ENCODE results near the gene BOD1L1.

BOD1L1 gene

GRCh38 chr4:13627606-13628311 is at the start of gene BOD1L1:
BOD1L1 (minus strand) TSS chr4:13627725; CDS start chr4:13627587, 138 bp downstream.
- peaks cover 5% of the 10 kb centered on the region for H3K36me3 Mint-ChIP-seq (ENCODE audit: low read depth)
- H3K4me1 Mint-ChIP-seq (ENCODE audit: low read depth), result peaks cover 26% of the 10 kb centered on the region
- H3K9me3 Mint-ChIP-seq, result no peaks in the 10 kb centered on the region
- peak within 1 kb of the TSS; percentile 95 for H3K4me3 Mint-ChIP-seq
- H3K27me3 Mint-ChIP-seq (ENCODE audit: low read depth), result no peaks in the 10 kb centered on the region
- peak within 1 kb of the TSS; percentile 95 for H3K27ac Mint-ChIP-seq
- peak; percentile 87 for DNase-seq (ENCODE audit: low spot score)

- H3K36me3 Mint-ChIP-seq (ENCODE audit: low read depth), result no peaks in the 10 kb centered on the region
- H3K4me1 Mint-ChIP-seq (ENCODE audit: low read depth), result no peaks in the 10 kb centered on the region
- no peak overlapping the region for H3K4me3 Mint-ChIP-seq
- no peaks in the 10 kb centered on the region for H3K27me3 Mint-ChIP-seq (ENCODE audit: low read depth)
- peaks cover 25% of the 10 kb centered on the region for H3K9me3 Mint-ChIP-seq
- no peak overlapping the region for H3K27ac Mint-ChIP-seq
- DNase-seq (ENCODE audit: low spot score), result no peak
Observed at GRCh38 chr4:13674971-13675370, 47.4 kb upstream of the BOD1L1 start.

DNA sequence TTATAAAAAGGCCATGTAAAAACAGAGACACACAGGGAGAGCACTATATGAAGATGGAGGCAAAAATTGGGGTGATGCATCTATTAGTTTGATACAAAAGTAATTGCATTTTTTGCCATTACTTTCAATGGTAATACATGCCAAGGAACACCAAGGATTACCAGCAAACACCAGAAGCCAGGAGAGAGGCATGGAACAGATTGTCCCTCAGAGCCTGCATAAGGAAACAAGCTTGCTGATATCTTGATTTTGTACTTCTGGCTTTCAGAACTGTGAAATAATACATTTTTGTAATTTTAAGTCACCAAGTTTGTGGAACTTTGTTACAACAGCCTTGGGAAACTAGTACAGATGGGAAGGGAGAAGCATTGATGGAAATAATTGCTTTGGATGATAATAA is 45.6 kb upstream of the BOD1L1 start:
- Mint-ChIP-seq H3K4me1 (ENCODE audit: low read depth) (no peaks in the 10 kb centered on the region), H3K36me3 (ENCODE audit: low read depth) (no peaks in the 10 kb centered on the region), H3K4me3 (no peak overlapping the region), H3K27me3 (ENCODE audit: low read depth) (no peaks in the 10 kb centered on the region), H3K27ac (no peak overlapping the region), H3K9me3 (peaks cover 13% of the 10 kb centered on the region)
- no peak for DNase-seq (ENCODE audit: low spot score)

GRCh38 chr4:13670456-13671160 is 43.1 kb upstream of the BOD1L1 start:
- Mint-ChIP-seq H3K4me3 (no peak overlapping the region), H3K27ac (no peak overlapping the region), H3K4me1 (ENCODE audit: low read depth) (no peaks in the 10 kb centered on the region), H3K9me3 (no peaks in the 10 kb centered on the region), H3K36me3 (ENCODE audit: low read depth) (no peaks in the 10 kb centered on the region), H3K27me3 (ENCODE audit: low read depth) (no peaks in the 10 kb centered on the region)
- DNase-seq (ENCODE audit: low spot score), result no peak

DNA sequence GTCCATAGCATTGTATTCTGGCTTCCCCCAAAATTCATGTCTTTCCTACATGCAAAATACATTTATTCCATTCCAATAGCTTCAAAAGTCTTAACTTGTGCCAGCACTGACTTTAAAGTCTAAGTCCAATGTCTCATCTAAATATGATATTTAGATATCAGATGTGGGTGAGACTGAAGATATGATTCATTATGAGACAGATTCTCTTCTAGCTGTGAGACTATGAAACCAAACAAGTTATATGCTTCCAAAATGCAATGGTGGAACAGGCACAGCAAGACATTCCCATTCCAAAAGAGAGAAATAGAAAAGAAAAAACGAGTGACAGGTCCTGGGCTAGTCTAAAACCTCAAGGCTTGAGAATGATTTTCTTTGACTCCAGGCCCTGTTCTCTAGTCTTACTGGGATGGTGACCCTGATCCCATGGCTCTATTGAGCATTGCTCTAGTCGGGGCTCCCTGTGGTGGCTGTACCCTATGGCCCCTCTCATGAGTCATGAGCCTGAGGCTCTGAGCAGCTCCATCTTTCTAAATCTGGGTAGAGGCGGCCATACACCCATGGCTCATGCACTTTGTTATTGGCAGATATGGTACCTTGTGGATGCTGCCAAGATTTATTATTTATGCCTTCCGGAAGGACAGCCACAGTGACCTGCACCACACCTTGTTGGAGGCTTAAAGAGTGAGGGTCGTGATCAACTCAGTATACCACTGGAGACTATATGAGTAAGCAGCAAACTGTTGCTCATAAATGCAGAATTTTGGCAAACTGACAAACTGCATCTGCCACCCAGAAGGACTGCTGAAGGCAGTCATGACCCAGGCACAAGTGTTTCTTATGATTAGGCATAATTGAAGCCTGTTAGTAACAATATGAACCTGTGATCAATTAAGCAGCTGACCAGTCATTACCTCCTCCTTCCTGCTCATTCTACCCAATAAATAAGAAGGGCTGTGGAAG is 38.5 kb upstream of the BOD1L1 start:
- no peak overlapping the region for H3K27ac Mint-ChIP-seq
- H3K4me3 Mint-ChIP-seq, result no peak overlapping the region

GRCh38 chr4:13659341-13660070 is 32.0 kb upstream of the BOD1L1 start:
- Mint-ChIP-seq H3K9me3 (no peaks in the 10 kb centered on the region), H3K27me3 (ENCODE audit: low read depth) (peaks cover 2% of the 10 kb centered on the region), H3K36me3 (ENCODE audit: low read depth) (no peaks in the 10 kb centered on the region), H3K4me3 (no peak overlapping the region), H3K27ac (no peak overlapping the region), H3K4me1 (ENCODE audit: low read depth) (peaks cover 7% of the 10 kb centered on the region)
- no peak for DNase-seq (ENCODE audit: low spot score)

More for the DNA sequence above, 38.5 kb upstream of the BOD1L1 start:
- H3K36me3 Mint-ChIP-seq (ENCODE audit: low read depth), result no peaks in the 10 kb centered on the region
- no peak for DNase-seq (ENCODE audit: low spot score)
- H3K27me3 Mint-ChIP-seq (ENCODE audit: low read depth), result no peaks in the 10 kb centered on the region
- no peaks in the 10 kb centered on the region for H3K4me1 Mint-ChIP-seq (ENCODE audit: low read depth)
- H3K9me3 Mint-ChIP-seq, result no peaks in the 10 kb centered on the region

DNA sequence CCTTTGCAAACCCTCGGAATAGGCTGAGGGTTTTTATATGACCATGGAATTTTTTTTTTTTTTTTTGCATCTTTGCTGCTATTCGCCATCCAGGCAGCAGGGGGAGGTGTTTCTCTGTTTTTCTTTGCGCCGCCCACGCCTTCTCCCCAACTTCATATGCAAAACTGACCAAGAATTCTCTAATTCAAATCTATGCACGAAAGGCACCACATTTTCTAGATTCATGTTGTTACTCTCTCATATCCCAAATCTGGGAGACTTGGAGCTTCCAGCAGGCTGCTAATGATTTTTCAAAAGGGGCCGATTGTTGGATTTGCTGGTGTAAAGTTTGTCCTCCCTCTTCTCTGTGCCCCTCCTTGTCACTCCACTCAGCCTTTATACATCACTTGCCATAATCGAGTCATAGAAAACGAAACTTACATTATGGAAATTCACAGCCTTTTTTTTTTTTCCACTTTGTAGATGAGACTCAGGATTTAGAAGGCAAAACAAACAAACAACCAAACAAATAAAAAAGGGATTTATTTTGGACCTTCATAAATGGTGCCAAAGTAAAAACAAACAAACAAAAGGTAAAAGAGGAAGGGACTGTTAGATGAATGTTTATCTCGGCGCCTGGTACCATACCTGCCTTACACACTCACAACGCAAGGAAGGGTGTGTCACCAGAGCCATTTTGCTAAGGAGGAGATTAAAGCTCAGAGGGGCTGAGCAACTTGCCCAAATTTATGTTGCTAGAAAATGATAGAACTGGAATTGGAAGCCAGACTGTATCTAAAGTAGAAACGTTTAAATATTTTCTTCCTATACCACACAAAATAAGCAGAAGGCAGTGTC is 29.3 kb upstream of the BOD1L1 start:
- peak; percentile 61 for DNase-seq (ENCODE audit: low spot score)
- H3K4me1 Mint-ChIP-seq (ENCODE audit: low read depth), result peaks cover 10% of the 10 kb centered on the region
- H3K27ac Mint-ChIP-seq, result peak overlapping the region; percentile 62
- peaks cover 2% of the 10 kb centered on the region for H3K27me3 Mint-ChIP-seq (ENCODE audit: low read depth)
- no peaks in the 10 kb centered on the region for H3K9me3 Mint-ChIP-seq
- no peaks in the 10 kb centered on the region for H3K36me3 Mint-ChIP-seq (ENCODE audit: low read depth)
- peak overlapping the region; percentile 75 for H3K4me3 Mint-ChIP-seq

GRCh38 chr4:13654162-13654797 is 26.8 kb upstream of the BOD1L1 start:
- no peak overlapping the region for H3K27ac Mint-ChIP-seq

GRCh38 chr4:13653766-13654161 is 26.2 kb upstream of the BOD1L1 start:
- H3K9me3 Mint-ChIP-seq, result no peaks in the 10 kb centered on the region
- H3K4me3 Mint-ChIP-seq, result peak overlapping the region; percentile 82

More at GRCh38 chr4:13654162-13654797, 26.8 kb upstream of the BOD1L1 start:
- Mint-ChIP-seq H3K4me3 (peak overlapping the region; percentile 82), H3K9me3 (no peaks in the 10 kb centered on the region), H3K27me3 (ENCODE audit: low read depth) (peaks cover 9% of the 10 kb centered on the region), H3K4me1 (ENCODE audit: low read depth) (peaks cover 10% of the 10 kb centered on the region), H3K36me3 (ENCODE audit: low read depth) (no peaks in the 10 kb centered on the region)
- DNase-seq (ENCODE audit: low spot score), result peak; percentile 74

GRCh38 chr4:13647031-13647430 is 19.5 kb upstream of the BOD1L1 start:
- Mint-ChIP-seq H3K36me3 (ENCODE audit: low read depth) (no peaks in the 10 kb centered on the region), H3K4me3 (peak overlapping the region; percentile 72), H3K27ac (no peak overlapping the region), H3K4me1 (ENCODE audit: low read depth) (peaks cover 3% of the 10 kb centered on the region), H3K9me3 (no peaks in the 10 kb centered on the region), H3K27me3 (ENCODE audit: low read depth) (peaks cover 20% of the 10 kb centered on the region)
- no peak for DNase-seq (ENCODE audit: low spot score)

More at GRCh38 chr4:13653766-13654161, 26.2 kb upstream of the BOD1L1 start:
- no peak overlapping the region for H3K27ac Mint-ChIP-seq
- DNase-seq (ENCODE audit: low spot score), result no peak
- peaks cover 10% of the 10 kb centered on the region for H3K4me1 Mint-ChIP-seq (ENCODE audit: low read depth)
- H3K36me3 Mint-ChIP-seq (ENCODE audit: low read depth), result no peaks in the 10 kb centered on the region
- peaks cover 9% of the 10 kb centered on the region for H3K27me3 Mint-ChIP-seq (ENCODE audit: low read depth)

- Mint-ChIP-seq H3K4me3 (no peak overlapping the region), H3K27me3 (ENCODE audit: low read depth) (peaks cover 26% of the 10 kb centered on the region), H3K9me3 (no peaks in the 10 kb centered on the region), H3K4me1 (ENCODE audit: low read depth) (peaks cover 3% of the 10 kb centered on the region), H3K36me3 (ENCODE audit: low read depth) (no peaks in the 10 kb centered on the region), H3K27ac (no peak overlapping the region)
- DNase-seq (ENCODE audit: low spot score), result no peak
Observed at GRCh38 chr4:13645075-13645474, 17.6 kb upstream of the BOD1L1 start.

GRCh38 chr4:13642170-13642950 is 14.8 kb upstream of the BOD1L1 start:
- H3K9me3 Mint-ChIP-seq, result no peaks in the 10 kb centered on the region
- peaks cover 22% of the 10 kb centered on the region for H3K27me3 Mint-ChIP-seq (ENCODE audit: low read depth)
- no peak overlapping the region for H3K27ac Mint-ChIP-seq
- H3K4me3 Mint-ChIP-seq, result no peak overlapping the region
- peaks cover 3% of the 10 kb centered on the region for H3K4me1 Mint-ChIP-seq (ENCODE audit: low read depth)
- no peak for DNase-seq (ENCODE audit: low spot score)
- H3K36me3 Mint-ChIP-seq (ENCODE audit: low read depth), result no peaks in the 10 kb centered on the region

Measured in T-helper 2 cell treated with Interferon-gamma antibody and Interleukin-4, amounts not matched to agents 5 μg/mL and 100 μg/mL, for 36 hours (primary cell).